Fibroblast of lung (primary cell): ENCODE measurements around the gene LCAT. TPM values are rescaled to one million over a fixed set of nuclear protein-coding genes. Genes with fewer than 3 reads are reported as not detected.
"Not testable (repeated sequence)": the region's sequence is repeated elsewhere in the genome, so short reads cannot be mapped to it uniquely, and the experiment has no call there.

Experiments used
- DNase-seq, 2 donors: peaks; one replicate each; pipeline versions ENCODE4 v3.0.0 to v3.0.0-alpha.2; 2010; ENCODE audit warnings: low read depth in 2 of 2
- H2AFZ ChIP-seq: 2 replicates; pipeline ENCODE4 v1.5.1; 2012; ENCODE audit warnings: low read length, control low read depth, inconsistent platforms
- H3K27ac ChIP-seq: 2 replicates; pipeline ENCODE4 v1.5.1; 2011; ENCODE audit warnings: low read length, control low read depth; ENCODE audit not compliant: insufficient read depth
- H3K27me3 ChIP-seq: 2 replicates; pipeline ENCODE4 v1.5.1; 2011; ENCODE audit warnings: mild to moderate bottlenecking, low read length; ENCODE audit not compliant: control insufficient read depth, insufficient read depth
- H3K36me3 ChIP-seq: 2 replicates; pipeline ENCODE4 v1.5.1; 2011; ENCODE audit warnings: low read length; ENCODE audit not compliant: control insufficient read depth, insufficient read depth
- H3K4me1 ChIP-seq: 2 replicates; pipeline ENCODE4 v1.5.1; 2011; ENCODE audit warnings: low read length; ENCODE audit not compliant: control insufficient read depth, insufficient read depth; ENCODE audit errors: extremely low read depth
- H3K4me2 ChIP-seq: 2 replicates; pipeline ENCODE4 v1.5.1; 2011; ENCODE audit warnings: low read length, control low read depth; ENCODE audit not compliant: insufficient read depth; ENCODE audit errors: extremely low read depth
- H3K4me3 ChIP-seq, 4 experiments: fragments of 200-600 bp in 1 of 4; sonication (generic) in 1 of 4; replicated peaks in 1 of 4; 2 replicates each; pipeline ENCODE4 v1.5.1; 2011 to 2016; ENCODE audit warnings: low read length in 4 of 4, low read depth in 3 of 4, mild to moderate bottlenecking in 3 of 4, control low read depth in 2 of 4, inconsistent platforms in 1 of 4, mixed read lengths in 1 of 4; ENCODE audit not compliant: insufficient read depth in 1 of 4; ENCODE audit errors: control extremely low read depth in 1 of 4
- H3K79me2 ChIP-seq: 2 replicates; pipeline ENCODE4 v1.5.1; 2012; ENCODE audit warnings: mild to moderate bottlenecking, low read length, inconsistent platforms; ENCODE audit not compliant: control insufficient read depth, insufficient read depth
- H3K9ac ChIP-seq: 2 replicates; pipeline ENCODE4 v1.5.1; 2011; ENCODE audit warnings: mild to moderate bottlenecking, low read length, control low read depth; ENCODE audit not compliant: insufficient read depth
- H3K9me3 ChIP-seq: 2 replicates; pipeline ENCODE4 v1.5.1; 2012; ENCODE audit warnings: low read depth, low read length; ENCODE audit not compliant: control insufficient read depth, insufficient read depth
- H4K20me1 ChIP-seq: 2 replicates; pipeline ENCODE4 v1.5.1; 2011; ENCODE audit warnings: low read length; ENCODE audit not compliant: control insufficient read depth, insufficient read depth; ENCODE audit errors: extremely low read depth
- CTCF ChIP-seq, 2 donors: IDR thresholded peaks in 1 of 2; conservative IDR thresholded peaks in 1 of 2; 1 replicate in 1 of 2; 2 replicates in 1 of 2; pipeline ENCODE4 v1.5.1; 2011 to 2012; ENCODE audit warnings: low read length in 2 of 2, control low read depth in 1 of 2, inconsistent platforms in 1 of 2, low read depth in 1 of 2, mild to moderate bottlenecking in 1 of 2
- EZH2 ChIP-seq: IDR thresholded peaks from 2 replicates; pipeline ENCODE4 v1.5.1; 2012; ENCODE audit warnings: low read length, control low read depth, mild to moderate bottlenecking; ENCODE audit errors: missing control alignments
- polyA plus RNA-seq, 2 donors: library from polyadenylated mRNA; depleted of rRNA in 1 of 2; stranded (reverse) in 1 of 2; unstranded in 1 of 2; fragments of >200 nt; gene quantifications; 2 replicates each; pipeline ENCODE4 v1.2.1, GENCODE V29; 2011 to 2012; ENCODE audit warnings: missing spikeins in 1 of 2
- total RNA-seq: library from RNA; depleted of rRNA; stranded (reverse); fragments of >200 nt; gene quantifications from 2 replicates; pipeline ENCODE4 v1.2.1, GENCODE V29; 2014

LCAT gene
- total and polyA plus RNA-seq, 2 donors (not counting 1 experiment from before 2014, with no cell fraction given) = 4.5 to 6.4 TPM

- Histone ChIP-seq H3K79me2 (peaks cover 9% of the 10 kb centered on the region), H3K9ac (no peak overlapping the region), H3K4me2 (peak overlapping the region; percentile 20), H3K27ac (peak overlapping the region; percentile 59), H3K4me3 (no peak overlapping the region), H3K9me3 (no peaks in the 10 kb centered on the region), H3K36me3 (peaks cover 1% of the 10 kb centered on the region), H3K4me1 (peaks cover 16% of the 10 kb centered on the region), H2AFZ (no peak overlapping the region), H4K20me1 (peaks cover 2% of the 10 kb centered on the region), H3K27me3 (no peaks in the 10 kb centered on the region)
- TF ChIP-seq EZH2 (no peak), CTCF (conservative IDR thresholded peaks at IDR 0.05 in 1 of 2, IDR thresholded peaks at IDR 0.05 in 1 of 2; ENCODE audit: low read depth in 1 of 2, low read length in 2 of 2) (peak in 1 of 2 donors; percentile 4)
- peak in 1 of 2 donors; percentile 20 for DNase-seq
These were observed 26.6 kb downstream of the LCAT start for GRCh38 chr16:67917140-67917851.

- H4K20me1 ChIP-seq = peaks cover 2% of the 10 kb centered on the region
- peak in 1 of 2 donors; percentile 26 for DNase-seq
- peaks cover 9% of the 10 kb centered on the region for H3K79me2 ChIP-seq
- TF ChIP-seq CTCF (conservative IDR thresholded peaks at IDR 0.05 in 1 of 2, IDR thresholded peaks at IDR 0.05 in 1 of 2; ENCODE audit: low read depth in 1 of 2, low read length in 2 of 2) = no peak
- no peak for TF ChIP-seq EZH2
- H3K9ac ChIP-seq = no peak overlapping the region
- peaks cover 1% of the 10 kb centered on the region for H3K36me3 ChIP-seq
- peaks cover 16% of the 10 kb centered on the region for H3K4me1 ChIP-seq
- H2AFZ ChIP-seq = no peak overlapping the region
- H3K9me3 ChIP-seq = no peaks in the 10 kb centered on the region
- H3K27ac ChIP-seq = no peak overlapping the region
- no peak overlapping the region for H3K4me2 ChIP-seq
- H3K4me3 ChIP-seq = no peak overlapping the region
- H3K27me3 ChIP-seq = no peaks in the 10 kb centered on the region
These were observed 27.8 kb downstream of the LCAT start for GRCh38 chr16:67915831-67916723.

DNA sequence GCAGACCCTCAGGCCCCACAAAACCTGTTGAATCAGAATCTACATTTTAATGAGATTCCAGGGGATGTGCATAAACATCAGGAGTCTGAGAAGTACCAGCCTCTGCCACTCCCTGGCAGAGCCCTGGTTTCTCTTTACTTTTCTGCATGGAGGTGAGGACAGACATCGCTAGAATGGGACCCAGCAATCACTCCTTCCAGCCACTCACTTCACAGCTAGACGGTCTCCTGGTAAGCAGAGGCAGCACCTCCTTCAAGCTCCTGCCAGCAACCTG lies 28.5 kb downstream of the LCAT start:
- H3K4me2 ChIP-seq, H4K20me1 ChIP-seq, H3K79me2 ChIP-seq, H3K4me3 ChIP-seq, DNase-seq, H2AFZ ChIP-seq, H3K27ac ChIP-seq, H3K9ac ChIP-seq, H3K36me3 ChIP-seq, H3K9me3 ChIP-seq, H3K27me3 ChIP-seq: not testable (repeated sequence)
- H3K4me1 ChIP-seq = peaks cover 16% of the 10 kb centered on the region
